GM19240 (cell line): ENCODE data around the gene TMSB15C.
"Not testable (repeated sequence)": the region's sequence is repeated elsewhere in the genome, so short reads cannot be mapped to it uniquely, and the experiment has no call there.

Experiments
- DNase-seq: peaks from one replicate; pipeline ENCODE4 v3.0.0; 2011; ENCODE audit warnings: low spot score; ENCODE audit not compliant: insufficient read length

The TMSB15C gene

DNA sequence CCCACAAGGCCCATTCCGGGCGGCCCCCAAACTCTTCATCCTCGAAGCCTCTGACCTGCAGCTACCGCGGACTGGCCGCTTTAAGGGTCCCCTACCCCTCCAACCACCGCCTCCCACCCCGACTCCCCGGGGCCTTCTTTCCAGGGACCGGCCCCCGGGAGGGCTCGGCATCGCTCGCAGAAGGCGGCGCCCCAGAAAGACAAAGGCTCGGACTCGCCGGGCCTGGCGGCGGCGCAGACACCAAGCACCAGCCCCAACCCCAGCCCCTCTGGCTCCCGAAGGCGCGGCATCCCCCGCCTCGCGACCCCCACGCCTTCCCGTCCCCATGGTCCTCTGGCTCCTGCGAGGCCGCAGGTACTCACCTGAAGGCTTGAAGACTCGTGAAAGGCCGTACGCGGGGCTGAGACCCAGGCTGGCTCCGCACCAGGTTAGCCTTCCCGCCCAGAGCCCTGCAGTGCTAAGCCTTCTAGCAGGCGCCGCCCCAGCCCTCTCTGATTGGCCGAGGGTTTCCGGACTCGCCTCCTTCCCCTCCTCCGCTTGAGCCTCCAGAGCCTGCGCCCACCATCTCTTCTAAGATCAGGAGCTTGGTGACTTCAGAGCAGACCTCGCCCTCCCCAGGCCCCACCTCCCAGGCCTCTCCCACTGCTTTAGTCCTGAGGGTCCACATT is at the start of gene TMSB15C:
TMSB15C (minus strand) TSS at position 459 of the 668 bp plus-strand sequence.
- DNase-seq = not testable (repeated sequence)

DNA sequence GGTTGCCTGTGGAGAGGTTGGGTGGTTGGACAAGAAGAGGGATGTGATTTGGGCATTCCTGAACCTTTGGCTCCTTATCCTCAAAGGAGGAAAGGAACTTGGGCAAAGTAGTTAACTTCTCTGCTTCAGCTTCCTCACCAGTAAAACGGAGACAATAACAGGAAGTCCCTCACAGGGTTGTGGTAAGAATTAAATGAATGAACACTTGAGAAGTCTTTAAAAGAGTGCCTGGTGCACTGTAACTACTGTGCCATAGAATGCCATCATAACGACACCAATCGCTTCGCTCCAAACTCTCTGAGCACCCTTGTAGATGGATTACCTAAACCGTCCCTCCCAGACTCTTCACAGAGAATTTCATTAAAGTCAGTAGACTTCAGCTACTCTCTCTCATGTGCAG is 46.8 kb upstream of the TMSB15C start:
- DNase-seq = no peak

DNA sequence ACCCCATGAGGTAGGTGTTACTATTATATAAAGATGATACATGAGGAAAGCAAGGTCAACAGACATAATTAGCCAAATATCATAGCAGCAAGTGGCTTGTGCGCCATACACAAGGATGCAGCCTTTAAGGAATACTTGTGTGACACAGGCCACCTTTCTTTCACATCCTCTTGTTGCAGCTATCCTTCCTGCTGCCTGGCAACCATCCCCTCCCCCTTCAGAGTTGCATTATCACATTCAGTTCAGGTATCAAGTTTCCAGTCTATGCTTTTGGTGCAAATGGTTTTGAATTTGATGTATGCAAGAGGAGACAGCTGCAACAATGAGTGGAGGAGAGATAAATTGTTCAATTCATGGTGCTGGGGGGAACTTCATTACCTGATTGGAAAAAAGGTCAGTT is 42.7 kb upstream of the TMSB15C start:
- no peak for DNase-seq

DNA sequence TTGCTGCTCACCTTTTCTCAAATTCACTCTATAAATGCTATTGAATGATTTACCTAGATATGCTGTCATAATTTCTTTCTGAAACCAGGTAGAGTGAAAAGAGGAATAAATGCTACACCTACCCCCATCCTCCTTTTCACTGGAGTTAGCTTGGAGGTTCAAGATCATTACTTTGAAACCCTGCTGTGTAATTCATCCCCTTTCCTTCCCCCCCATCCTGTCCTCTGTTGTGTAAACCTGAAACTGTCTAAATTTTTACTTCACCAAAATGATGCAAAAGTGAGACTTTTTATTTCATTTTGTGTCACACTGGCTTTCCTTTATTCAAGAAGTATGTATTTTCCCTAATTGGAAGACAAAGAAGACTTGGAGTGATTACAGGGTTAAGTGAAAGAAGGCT is 41.7 kb upstream of the TMSB15C start:
- DNase-seq = no peak

DNA sequence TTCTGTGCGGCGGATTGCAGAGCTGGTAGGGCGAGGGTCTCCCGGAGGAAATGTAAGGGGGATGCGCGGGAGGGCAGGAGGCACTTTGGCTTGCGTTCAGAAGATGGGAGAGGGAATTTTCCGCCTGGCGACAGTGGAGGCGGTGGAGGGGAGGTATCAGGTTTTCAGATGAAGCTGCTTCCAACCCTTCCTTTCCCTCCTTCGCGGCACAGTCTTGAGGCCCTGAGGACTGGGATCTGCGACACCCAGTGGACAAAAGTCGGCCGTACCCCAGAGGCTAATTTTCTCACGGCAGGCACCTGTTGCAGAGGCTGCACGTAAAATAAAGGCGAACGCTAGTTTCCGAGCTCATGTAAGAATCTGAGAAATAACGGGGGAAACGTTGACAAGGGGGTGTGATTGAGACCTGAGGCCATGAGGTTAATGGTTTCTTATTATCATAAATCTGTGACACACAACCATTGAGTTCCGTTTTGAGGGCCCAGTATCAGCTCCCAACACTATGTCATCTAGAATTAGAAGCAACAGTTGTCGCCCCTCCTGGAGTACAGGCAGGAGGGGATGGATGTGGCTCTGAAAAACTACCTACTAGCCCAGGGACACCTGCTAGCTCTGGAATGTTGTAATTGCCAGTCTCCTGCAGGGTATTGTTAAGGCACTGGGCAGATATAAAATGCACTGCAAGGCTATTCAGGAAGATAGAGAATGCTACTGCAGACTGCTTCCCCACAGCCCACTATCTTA is 37.4 kb upstream of the TMSB15C start:
- no peak for DNase-seq

DNA sequence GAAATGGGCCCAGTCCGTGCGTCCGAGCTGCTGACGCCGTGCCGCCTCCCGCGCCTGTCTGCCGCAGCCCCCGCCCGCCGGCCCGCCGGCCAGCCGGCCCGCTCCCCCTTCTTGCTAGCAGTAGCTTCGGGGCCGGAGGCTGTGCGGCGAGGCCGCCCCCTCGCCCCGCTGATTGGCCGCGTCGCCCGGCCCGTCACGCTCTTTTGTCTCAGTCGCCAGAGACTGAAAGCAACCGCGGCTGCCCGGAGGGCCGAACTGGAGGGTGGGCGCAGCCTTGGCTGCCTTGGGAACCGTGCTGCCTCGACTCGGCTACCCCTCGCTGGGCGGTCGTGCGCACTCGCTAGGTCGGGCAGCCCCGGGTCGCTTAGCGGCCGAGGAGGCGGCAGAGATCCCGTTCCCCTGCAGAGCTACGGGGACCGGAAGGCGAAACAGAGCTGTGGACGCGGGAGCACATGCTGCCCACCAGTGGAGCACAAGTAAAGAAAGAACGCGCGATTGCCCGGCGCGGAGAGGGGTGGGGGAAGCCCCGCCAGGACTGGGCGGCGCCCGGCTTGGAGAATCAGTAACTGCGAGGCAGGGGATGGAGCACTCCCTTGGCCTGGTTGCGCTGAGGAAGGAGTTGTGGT is 36.4 kb upstream of the TMSB15C start, which contains the start of gene ZCCHC18:
ZCCHC18 (plus strand) TSS at position 198 of the 626 bp plus-strand sequence. CDS start 1,589 bp downstream, outside the sequence.
- DNase-seq = peak; percentile 11

DNA sequence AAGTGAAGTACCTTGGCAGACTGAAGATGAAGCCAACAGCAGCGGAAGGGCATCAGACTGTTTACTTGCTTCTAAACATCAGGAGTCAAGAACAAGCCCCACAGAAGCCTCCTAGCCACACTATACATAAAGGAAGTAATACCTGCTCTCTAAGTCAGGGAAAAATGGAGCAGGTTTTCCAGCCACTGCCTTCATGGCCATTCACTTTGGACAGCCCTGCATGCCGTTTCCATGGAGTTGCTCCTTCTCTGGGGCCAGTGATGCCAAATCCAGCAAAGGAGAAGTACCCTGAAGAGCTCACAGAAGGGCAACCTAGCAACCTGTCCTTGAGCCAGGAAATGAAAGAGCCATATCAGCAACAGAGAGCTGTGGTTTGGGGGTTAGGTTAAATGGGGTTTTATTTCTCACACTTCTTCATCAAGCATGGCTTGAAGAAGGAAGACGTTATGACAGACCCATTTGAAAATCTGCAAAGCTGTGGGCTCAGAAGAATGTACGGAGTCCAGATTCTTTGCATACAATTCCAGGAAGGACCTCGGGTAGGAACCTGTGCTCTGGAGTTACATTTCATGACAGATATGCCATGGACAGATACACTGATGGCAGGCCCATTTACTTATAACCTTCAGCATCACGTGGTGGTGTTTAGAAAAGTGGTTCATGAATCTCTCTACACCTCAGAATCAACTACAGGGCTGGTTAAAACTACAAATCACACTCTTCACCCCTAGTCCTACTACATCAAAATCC is 34.6 kb upstream of the TMSB15C start:
- DNase-seq = not testable (repeated sequence)

DNA sequence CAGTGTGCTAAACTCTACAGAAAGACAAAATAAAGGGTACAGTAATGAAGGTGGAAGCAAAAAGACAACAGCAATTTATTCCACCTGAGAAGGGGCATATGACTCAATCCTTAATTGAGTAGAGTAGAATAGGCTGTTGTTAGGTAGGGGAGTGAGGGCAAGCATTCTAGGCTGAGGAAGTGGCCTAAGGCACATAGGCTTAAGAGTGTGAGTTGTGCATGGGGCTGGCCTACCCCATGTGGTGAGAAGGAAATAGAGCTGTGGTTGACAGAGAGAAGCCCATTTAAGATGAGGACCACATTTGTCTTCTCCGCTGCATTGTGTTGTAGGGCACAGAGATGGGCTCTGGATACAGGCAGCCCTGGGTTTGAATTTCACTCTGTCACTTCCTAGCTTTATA is 32.9 kb upstream of the TMSB15C start:
- no peak for DNase-seq

DNA sequence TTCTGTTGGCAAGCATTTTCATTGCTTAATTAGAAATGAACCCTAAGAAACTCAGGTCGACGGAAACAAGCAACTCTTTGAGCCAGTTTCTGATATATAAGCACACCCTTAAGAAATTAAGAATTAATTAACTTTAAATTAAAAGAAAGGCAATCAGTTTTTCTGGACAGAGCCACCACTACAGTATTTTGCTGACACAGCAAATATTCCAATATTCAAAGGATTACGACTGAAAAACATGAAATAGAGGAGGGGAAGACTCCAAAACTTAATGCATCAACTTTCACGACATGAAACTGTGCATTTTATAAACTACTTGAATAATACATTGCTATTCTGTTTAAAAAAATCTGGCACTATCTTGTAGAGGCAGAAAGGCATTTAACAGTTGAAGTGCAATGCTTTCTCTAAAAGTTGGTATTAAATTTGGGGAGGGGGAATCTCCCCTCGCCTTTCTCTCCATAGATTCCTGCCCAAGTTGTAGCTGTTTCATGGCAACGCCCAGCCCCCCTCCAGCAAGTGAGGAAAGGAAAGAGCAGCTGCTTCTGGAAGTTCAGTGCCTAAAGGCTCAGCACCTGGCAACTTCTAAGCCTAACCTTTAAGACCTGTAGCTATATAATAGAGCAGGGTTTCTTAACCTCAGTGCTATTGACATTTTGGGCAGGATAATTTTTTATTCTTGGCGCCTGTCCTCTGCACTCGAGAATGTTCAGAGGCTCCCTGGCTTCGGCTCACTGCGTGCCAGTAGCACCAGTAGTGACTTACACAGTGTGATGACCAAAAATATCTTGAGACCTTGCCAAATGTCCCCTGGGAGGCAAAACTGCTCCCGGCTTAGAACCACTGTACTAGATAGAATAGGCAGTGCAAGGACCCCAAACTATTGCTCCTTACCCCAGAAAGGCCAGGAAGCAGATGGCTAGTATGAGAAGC is 29.6 kb upstream of the TMSB15C start:
- DNase-seq = no peak

DNA sequence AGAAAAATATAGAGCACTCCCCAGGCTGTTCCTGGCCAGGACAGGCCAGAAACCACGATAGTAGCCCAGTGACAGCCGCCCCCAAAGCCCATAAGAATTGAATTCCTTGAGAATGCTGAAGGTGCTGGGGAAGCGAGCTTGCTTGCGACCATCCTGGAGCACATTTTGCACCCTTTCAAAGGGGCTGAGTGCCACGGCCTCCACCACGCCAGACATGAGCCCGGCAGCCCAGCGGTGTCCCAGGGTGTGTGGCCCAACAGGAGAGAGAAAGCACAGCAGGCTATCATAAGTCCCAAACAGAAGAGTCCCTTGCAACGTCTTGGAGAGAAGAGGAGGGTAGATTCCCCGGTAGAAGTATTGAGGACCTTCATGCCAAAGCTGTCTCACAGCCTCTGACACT is 28.6 kb upstream of the TMSB15C start:
- no peak for DNase-seq

DNA sequence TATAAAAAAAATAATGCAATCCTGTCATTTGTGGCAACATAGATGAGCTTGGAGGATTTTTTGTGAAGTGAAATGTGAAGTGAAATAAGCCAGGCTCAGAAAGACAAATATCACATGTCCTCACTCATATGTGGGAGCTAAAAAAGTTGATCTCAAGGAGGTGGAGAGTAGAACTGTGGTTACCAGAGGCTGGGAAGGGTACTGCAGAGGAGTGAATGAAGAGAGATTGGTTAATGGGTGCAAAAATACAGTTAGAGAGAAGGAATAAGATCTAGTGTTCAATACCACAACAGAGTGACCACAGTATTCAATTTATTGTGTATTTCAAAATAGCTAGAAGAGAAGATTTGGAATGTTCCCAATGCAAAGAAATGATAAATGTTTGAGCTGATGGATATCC is 22.9 kb upstream of the TMSB15C start:
- DNase-seq = no peak

DNA sequence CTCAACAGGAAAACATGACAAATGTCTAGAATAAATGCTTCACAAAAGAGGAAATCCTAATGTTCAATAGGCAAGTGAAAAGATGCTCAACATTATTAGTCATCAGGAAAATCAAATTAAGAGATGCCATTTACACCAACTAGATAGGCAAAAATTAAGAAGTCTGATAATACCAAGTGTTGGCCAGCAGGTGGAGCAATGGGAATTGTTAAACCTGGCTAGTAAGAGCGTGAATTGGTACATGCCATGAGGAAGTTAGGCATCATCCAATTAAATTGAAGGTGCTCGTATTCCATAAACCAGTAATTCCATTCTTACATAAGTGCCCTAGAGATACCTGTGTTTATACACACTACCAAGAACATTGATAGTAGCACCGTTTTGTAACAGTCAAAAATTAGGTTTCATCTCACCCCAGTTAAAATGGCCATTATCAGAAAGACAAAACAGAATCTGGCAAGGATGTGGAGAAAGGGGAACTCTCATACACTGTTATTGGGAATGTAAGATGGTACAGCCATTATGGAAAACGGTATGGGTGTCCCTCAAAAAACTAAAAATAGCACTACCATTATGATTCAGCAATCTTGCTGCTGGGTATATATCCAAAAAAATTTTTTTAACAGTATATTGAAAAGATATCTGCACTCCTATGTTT is 22.2 kb upstream of the TMSB15C start:
- DNase-seq = peak; percentile 29

DNA sequence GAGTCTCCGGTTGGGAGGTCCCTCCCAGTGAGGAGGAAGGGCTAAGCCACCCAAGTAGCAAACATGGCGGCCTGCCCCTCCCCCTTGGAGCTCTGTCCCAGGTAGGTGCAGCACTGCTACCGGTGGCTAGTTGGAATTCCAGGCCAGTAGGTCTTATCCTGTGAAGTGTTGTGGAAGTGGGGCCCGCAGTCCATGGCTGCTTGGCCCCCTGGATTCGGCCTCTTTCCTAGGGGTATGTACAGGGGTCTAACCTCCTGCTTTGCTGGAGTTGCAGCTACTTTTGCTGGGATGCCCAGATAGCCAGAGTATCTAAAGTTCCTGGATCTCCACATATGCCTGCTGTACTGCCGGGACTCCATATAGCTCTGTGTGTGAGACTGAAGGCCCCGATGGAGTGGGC is 9.9 kb upstream of the TMSB15C start:
- no peak for DNase-seq

DNA sequence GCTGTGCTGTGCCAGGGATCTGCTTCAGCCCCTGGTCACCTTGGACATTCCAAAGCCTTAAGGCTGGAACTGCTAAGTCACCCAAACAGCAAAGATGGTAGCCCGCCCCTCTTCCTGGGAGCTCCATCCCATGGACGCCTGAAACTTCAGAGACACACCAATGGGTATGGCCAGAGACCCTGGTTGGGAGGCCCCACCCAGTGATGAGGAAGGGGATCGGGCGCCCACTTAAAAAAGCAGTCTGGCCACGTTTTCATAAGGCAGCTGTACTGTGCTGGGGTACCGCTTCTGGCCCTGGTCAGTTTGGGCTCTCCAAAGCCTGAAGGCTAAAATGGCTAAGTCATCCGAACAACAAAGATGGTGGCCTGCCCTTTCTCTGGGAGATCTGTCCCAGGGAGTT is 9.4 kb upstream of the TMSB15C start:
- no peak for DNase-seq

DNA sequence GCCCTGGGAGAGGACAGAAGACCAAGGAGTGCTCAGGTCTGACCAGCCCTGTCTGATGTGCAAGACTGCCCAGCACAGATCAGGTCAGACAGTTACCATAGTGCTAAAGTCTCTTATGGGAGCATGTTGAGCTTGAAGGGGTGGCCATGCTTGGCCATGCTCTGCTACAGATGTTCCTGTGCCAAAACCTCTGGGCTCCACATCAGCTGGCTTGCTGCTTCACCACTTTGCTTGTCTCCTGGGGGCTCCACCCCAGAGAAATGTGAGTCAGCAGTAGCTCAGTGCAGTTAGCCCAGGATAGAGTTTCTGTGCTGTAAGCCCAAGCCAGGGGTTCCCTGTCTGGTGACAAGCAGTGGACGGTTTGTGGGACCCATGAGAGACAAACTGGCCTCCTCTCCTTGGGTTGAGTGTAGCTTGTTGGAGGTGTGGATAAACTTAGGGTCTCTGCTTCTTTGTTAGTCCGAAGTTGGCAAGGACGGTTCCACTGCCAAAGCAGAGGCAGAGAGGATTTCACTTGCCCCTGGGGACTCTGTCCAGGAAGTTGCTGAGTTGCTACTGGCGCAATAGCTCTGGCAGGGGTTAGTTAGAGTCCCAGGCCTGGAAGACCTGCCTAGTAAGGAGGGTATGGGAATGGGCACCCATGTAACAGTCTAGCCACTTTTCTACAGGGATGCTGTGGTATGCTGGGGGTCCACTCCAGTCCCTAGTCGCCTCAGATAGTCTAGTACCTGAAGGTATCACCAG is 8.7 kb upstream of the TMSB15C start:
- DNase-seq = no peak

DNA sequence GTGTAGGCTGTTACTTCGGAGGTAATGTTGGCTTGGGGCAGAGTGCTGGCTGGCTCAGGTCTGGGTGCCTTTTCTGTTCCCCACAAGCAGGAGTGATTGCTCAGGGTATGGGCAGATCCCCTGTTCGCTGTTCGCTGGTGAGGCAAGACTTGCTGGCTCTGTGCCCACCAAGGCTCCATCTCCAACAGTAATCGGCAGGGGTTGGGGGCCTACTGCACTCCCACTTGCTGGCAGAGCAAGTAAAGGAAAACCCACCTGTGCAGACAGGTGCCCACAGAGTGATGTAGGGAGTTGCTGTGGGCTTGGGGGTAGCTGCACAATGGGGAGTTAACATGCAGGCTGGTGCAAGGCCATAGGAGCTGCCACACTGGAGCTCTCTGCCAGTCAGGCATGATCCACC is 8.0 kb upstream of the TMSB15C start:
- no peak for DNase-seq

DNA sequence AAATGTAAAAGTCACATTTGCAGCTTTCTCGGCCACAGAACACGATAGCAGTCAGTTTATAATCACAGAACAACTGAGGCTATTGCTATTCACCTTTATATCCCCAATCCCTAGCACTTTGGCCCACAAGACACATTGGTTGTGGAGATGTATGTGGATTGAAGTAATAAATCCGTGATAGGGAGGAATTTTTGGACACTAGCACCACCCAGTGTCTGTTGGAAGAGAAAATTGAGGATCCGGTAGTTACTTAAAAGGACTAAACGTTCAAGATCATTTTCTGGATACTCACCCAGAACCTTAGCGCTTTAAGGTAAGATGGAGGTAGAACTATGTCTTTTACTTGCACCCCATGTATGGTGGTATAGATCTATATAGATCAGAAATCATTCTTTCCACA is 1.8 kb upstream of the TMSB15C start:
- DNase-seq = not testable (repeated sequence)

DNA sequence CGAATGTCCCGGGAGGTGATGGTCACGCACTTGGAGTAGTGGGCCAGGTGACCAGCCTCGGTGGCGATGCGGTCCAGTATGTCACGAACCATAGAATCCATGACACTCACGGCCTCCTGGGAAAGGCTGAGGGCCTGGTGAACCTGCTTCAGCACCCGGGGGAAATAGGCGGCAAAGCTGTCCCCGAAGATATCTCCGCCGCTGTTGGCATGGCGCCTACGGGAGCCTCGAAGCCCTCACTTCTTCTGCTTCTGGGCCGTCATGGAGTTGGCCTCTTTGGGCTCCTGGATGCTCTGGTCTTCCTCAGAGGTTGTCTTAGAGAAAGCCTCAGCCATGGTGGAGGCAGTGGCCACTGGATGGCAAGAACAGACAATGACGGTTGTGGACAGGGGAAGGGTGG is 13.4 kb downstream of the TMSB15C start:
- not testable (repeated sequence) for DNase-seq

DNA sequence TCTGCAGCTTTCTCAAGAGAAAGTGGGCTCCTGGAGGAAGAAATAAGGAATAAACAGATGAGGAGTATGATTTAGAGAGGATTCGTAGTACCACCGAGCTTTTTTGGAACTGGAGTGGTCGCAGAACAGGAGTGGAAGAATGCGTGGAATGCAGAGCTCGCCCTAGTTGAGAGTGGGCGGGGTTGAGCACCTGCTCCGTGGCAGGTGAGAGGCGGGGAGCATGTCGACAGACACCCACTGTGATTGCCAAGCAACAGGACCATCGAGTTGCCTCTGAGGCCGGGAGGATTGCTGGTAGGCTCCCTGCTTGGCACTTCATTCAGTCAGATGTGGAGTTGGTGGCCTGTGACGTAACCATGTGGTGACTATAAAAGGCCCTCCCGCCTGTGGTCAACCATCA is 21.1 kb downstream of the TMSB15C start:
- not testable (repeated sequence) for DNase-seq
